B cell (primary cell): ENCODE results near the gene KCNJ4. TPM values are rescaled to one million over a fixed set of nuclear protein-coding genes. Genes with fewer than 3 reads are reported as not detected.

Experiments used
- ATAC-seq: fragments of 200-7000 bp; cut with Tn5 transposase; one replicate; pipeline ENCODE4 v1.10.0; 2021; ENCODE audit warnings: low read depth, mild to moderate bottlenecking, moderate number of reproducible peaks, moderate library complexity
- CTCF ChIA-PET: fragments of 350-600 bp; sonication (Branson Sonifier 250); formaldehyde crosslinking; loops from one replicate; lab custom pipeline; 2021; ENCODE audit warnings: antibody characterized with exemption, inconsistent platforms; lab: Charles Lee
- POLR2A ChIA-PET: fragments of 350-600 bp; sonication (Branson Sonifier 250); formaldehyde crosslinking; loops from one replicate; lab custom pipeline; 2021; ENCODE audit warnings: antibody characterized with exemption; lab: Charles Lee
- DNase-seq: peaks from one replicate; pipeline ENCODE4 v3.0.0; 2013
- H2AFZ ChIP-seq: 2 replicates; pipeline ENCODE4 v1.6.1; 2012; ENCODE audit warnings: mild to moderate bottlenecking, low read depth, low read length; ENCODE audit not compliant: insufficient read depth, poor library complexity, severe bottlenecking
- H3K27ac ChIP-seq, 2 donors: 1 replicate in 1 of 2; 2 replicates in 1 of 2; pipeline ENCODE4 v1.5.1; 2012 to 2013; ENCODE audit warnings: low read length in 2 of 2, mild to moderate bottlenecking in 2 of 2, moderate library complexity in 1 of 2
- H3K27me3 ChIP-seq, 4 experiments: fragments of 200-600 bp in 1 of 4; sonication (generic) in 1 of 4; replicated peaks in 1 of 4; 1 replicate in 2 of 4; 2 replicates in 2 of 4; pipeline versions ENCODE4 v1.6.1 to v1.7.0; 2013 to 2016; ENCODE audit warnings: low read length in 3 of 4, mild to moderate bottlenecking in 2 of 4, mixed read lengths in 1 of 4, moderate library complexity in 1 of 4; ENCODE audit not compliant: insufficient read depth in 4 of 4, control insufficient read depth in 3 of 4; ENCODE audit errors: control extremely low read depth in 1 of 4
- H3K36me3 ChIP-seq, 2 experiments: replicated peaks in 1 of 2; 1 replicate in 1 of 2; 2 replicates in 1 of 2; pipeline versions ENCODE4 v1.6.1 to v1.7.1; 2013; ENCODE audit warnings: low read length in 1 of 2; ENCODE audit not compliant: insufficient read depth in 2 of 2, control insufficient read depth in 1 of 2; ENCODE audit errors: control extremely low read depth in 1 of 2, extremely low read depth in 1 of 2
- H3K4me1 ChIP-seq, 2 donors: fragments of 200-600 bp in 1 of 2; sonication (generic) in 1 of 2; 1 replicate in 1 of 2; 2 replicates in 1 of 2; pipeline versions ENCODE4 v1.5.1 to v1.6.1; 2013 to 2017; ENCODE audit warnings: low read length in 2 of 2; ENCODE audit not compliant: control insufficient read depth in 2 of 2, insufficient read depth in 2 of 2
- H3K4me2 ChIP-seq: replicated peaks from 2 replicates; pipeline ENCODE3; 2012; ENCODE audit warnings: mild to moderate bottlenecking, low read depth, low read length; ENCODE audit not compliant: poor library complexity, severe bottlenecking
- H3K4me3 ChIP-seq, 5 experiments: fragments of 200-600 bp in 1 of 5; sonication (generic) in 1 of 5; 1 replicate in 3 of 5; 2 replicates in 2 of 5; pipeline versions ENCODE4 v1.5.1 to v1.7.0; 2011 to 2016; ENCODE audit warnings: low read length in 4 of 5, mild to moderate bottlenecking in 4 of 5, low read depth in 2 of 5, control low read depth in 1 of 5, moderate library complexity in 1 of 5; ENCODE audit not compliant: insufficient read depth in 1 of 5; ENCODE audit errors: control extremely low read depth in 1 of 5, extremely low read depth in 1 of 5
- H3K79me2 ChIP-seq: fragments of 200-600 bp; sonication (generic); one replicate; pipeline ENCODE4 v1.6.0; 2016; ENCODE audit warnings: low read length; ENCODE audit not compliant: control insufficient read depth, insufficient read depth
- H3K9ac ChIP-seq: fragments of 200-600 bp; sonication (generic); 2 replicates; pipeline ENCODE4 v1.6.1; 2017; ENCODE audit warnings: mild to moderate bottlenecking, low read length, moderate library complexity
- H3K9me3 ChIP-seq, 3 donors: one replicate each; pipeline versions ENCODE4 v1.6.1 to v1.7.1; 2013; ENCODE audit warnings: low read length in 2 of 3; ENCODE audit not compliant: control insufficient read depth in 2 of 3, insufficient read depth in 1 of 3; ENCODE audit errors: control extremely low read depth in 1 of 3
- H4K20me1 ChIP-seq: 2 replicates; pipeline ENCODE4 v1.6.0; 2012; ENCODE audit warnings: mild to moderate bottlenecking, low read length; ENCODE audit not compliant: insufficient read depth, control insufficient read depth, poor library complexity, severe bottlenecking
- H3K27ac Mint-ChIP-seq: one replicate; pipeline ENCODE4 v1.8.0; 2021; ENCODE audit warnings: mixed read lengths
- H3K27me3 Mint-ChIP-seq: one replicate; pipeline ENCODE4 v1.8.0; 2021; ENCODE audit warnings: mixed read lengths
- H3K4me1 Mint-ChIP-seq: one replicate; pipeline ENCODE4 v1.8.0; 2021; ENCODE audit warnings: mixed read lengths
- H3K4me3 Mint-ChIP-seq: one replicate; pipeline ENCODE4 v1.8.0; 2021; ENCODE audit warnings: mixed read lengths
- H3K9me3 Mint-ChIP-seq: one replicate; pipeline ENCODE4 v1.8.0; 2022; ENCODE audit warnings: mixed read lengths; ENCODE audit not compliant: insufficient read depth
- CTCF ChIP-seq: fragments of 200-600 bp; IDR thresholded peaks from one replicate; pipeline ENCODE4 v1.8.0; 2022; ENCODE audit warnings: antibody characterized with exemption, mild to moderate bottlenecking
- EZH2 ChIP-seq: IDR thresholded peaks from 2 replicates; pipeline ENCODE4 v1.6.1; 2012; ENCODE audit warnings: borderline replicate concordance, low read depth, mild to moderate bottlenecking, moderate library complexity, low read length; ENCODE audit not compliant: insufficient read depth, poor library complexity, severe bottlenecking
- WGBS: methylation state at CpG from one replicate; pipeline ENCODE4 v1.1.5; 2013; ENCODE audit warnings: missing lambda C conversion rate; ENCODE audit not compliant: insufficient coverage; 5-methylcytosine and 5-hydroxymethylcytosine counted together
- intact Hi-C: fragments of 100-400 bp; cut with micrococcal nuclease; formaldehyde crosslinking; loops from one replicate; pipeline ENCODE4 v1.10.0; 2022
- polyA plus RNA-seq: library from polyadenylated mRNA; depleted of rRNA; stranded (reverse); fragments of >200 nt; gene quantifications from 2 replicates; pipeline ENCODE4 v1.2.3, GENCODE V29; 2012
- total RNA-seq, 2 donors: library from RNA; stranded (reverse); fragments of 120-200 nt in 1 of 2; gene quantifications; 1 replicate in 1 of 2; 2 replicates in 1 of 2; pipeline versions ENCODE4 v1.2.3 to v1.2.4, GENCODE V29; 2013 to 2022

KCNJ4 gene
- total and polyA plus RNA-seq, 2 donors (not counting 1 experiment from before 2014, with no cell fraction given), result not detected

GRCh38 chr22:38456841-38457699, 2.1 kb upstream of the KCNJ4 start:
- H3K36me3 ChIP-seq, result no peaks in the 10 kb centered on the region
- no peak for DNase-seq
- no peak overlapping the region for H3K9ac ChIP-seq
- WGBS, result 89% methylated on average over 13 of the region's 14 CpGs
- Mint-ChIP-seq H3K27ac (peak overlapping the region; percentile 67), H3K4me3 (peak overlapping the region; percentile 84), H3K27me3 (peaks cover 57% of the 10 kb centered on the region), H3K4me1 (peaks cover 25% of the 10 kb centered on the region), H3K9me3 (no peaks in the 10 kb centered on the region)
- H3K4me1 ChIP-seq, result peaks cover 20 to 42% of the 10 kb centered on the region in 2 donors
- intact Hi-C loops, result no loop called here
- no peak for TF ChIP-seq CTCF
- TF ChIP-seq EZH2, result no peak
- H3K79me2 ChIP-seq, result no peaks in the 10 kb centered on the region
- no peak overlapping the region for H2AFZ ChIP-seq
- ChIA-PET CTCF (no interaction called here), POLR2A (no interaction called here)
- H3K27me3 ChIP-seq, result peaks cover 0 to 77% (median 41%) of the 10 kb centered on the region in 4 experiments
- H3K27ac ChIP-seq, result no peak overlapping the region
- peaks cover 0 to 9% (median 0%) of the 10 kb centered on the region in 3 donors for H3K9me3 ChIP-seq
- H3K4me2 ChIP-seq, result no peak overlapping the region
- no peaks in the 10 kb centered on the region for H4K20me1 ChIP-seq
- H3K4me3 ChIP-seq, result no peak overlapping the region
- no peak for ATAC-seq

DNA sequence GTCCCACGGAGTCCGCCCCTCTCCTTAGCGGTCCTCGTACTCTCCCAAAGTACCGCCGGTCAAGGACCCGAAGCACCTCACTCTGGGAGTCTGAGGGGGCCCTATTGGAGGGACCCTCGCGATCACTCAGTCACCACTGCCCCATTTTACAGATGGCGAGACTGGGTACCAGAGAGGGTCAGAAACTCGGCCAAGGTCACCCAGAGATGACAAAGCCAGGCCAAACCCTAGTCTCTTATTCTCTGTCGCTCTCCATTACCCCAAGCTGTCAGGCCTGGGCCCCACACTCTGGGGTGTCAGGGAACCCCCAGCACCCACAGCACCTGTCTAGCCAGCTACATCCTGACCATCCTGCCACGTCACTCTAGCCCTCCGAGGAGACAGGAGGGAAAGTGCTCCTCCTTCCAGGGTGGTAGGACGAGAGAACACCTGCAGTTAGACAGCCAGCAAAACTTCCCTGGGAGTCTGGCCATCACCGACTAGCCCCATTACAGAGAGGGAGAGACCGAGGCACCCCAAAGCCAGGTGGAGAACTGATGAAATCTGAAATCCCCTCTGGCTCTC, 1.4 kb upstream of the KCNJ4 start:
- ATAC-seq, result no peak
- DNase-seq, result no peak
- Histone ChIP-seq H3K27me3 (peaks cover 0 to 74% (median 40%) of the 10 kb centered on the region in 4 experiments), H3K4me1 (peaks cover 14 to 37% of the 10 kb centered on the region in 2 donors), H3K4me2 (peak overlapping the region; percentile 93), H3K79me2 (no peaks in the 10 kb centered on the region), H3K9me3 (peaks cover 0 to 9% (median 0%) of the 10 kb centered on the region in 3 donors), H2AFZ (no peak overlapping the region), H3K36me3 (no peaks in the 10 kb centered on the region), H3K27ac (no peak overlapping the region), H4K20me1 (no peaks in the 10 kb centered on the region), H3K4me3 (no peak overlapping the region), H3K9ac (no peak overlapping the region)
- Mint-ChIP-seq H3K27me3 (peaks cover 61% of the 10 kb centered on the region), H3K4me1 (peaks cover 22% of the 10 kb centered on the region), H3K27ac (peak overlapping the region; percentile 67), H3K4me3 (peak overlapping the region; percentile 84), H3K9me3 (no peaks in the 10 kb centered on the region)
- WGBS, result 46% methylated on average over 17 of the region's 17 CpGs
- intact Hi-C loops, result no loop called here
- CTCF ChIA-PET, result no interaction called here
- POLR2A ChIA-PET, result no interaction called here
- no peak for TF ChIP-seq EZH2
- no peak for TF ChIP-seq CTCF
